Measurements from ENCODE around the gene ABLIM2.

GRCh38 chr4:7971159-7971631, 187.4 kb downstream of the ABLIM2 start:
- TF ChIP-seq CTCF (IDR thresholded peaks at IDR 0.05) (no peak), POLR2A (IDR thresholded peaks at IDR 0.05) (no peak)

Measured in lower leg skin (tissue), 3 donors.